Activated naive CD4-positive, alpha-beta T cell treated with anti-CD3 and anti-CD28 coated beads for 36 hours (primary cell): Measurements from ENCODE around the gene ALDH1A3. TPM values are rescaled to one million over a fixed set of nuclear protein-coding genes. Genes with fewer than 3 reads are reported as not detected.

Source experiments
- total RNA-seq, 2 experiments: library from RNA; stranded (reverse); gene quantifications; one replicate each; pipeline ENCODE4 v1.2.3, GENCODE V29; 2021

The ALDH1A3 gene
- total RNA-seq, 2 experiments from 2014 or later: not detected

Other genes starting within 250 kb of the ALDH1A3 start
- under 1 TPM; 0.20 to 0.60 TPM for gene LRRK1, start 39.5 kb downstream of the ALDH1A3 start, total RNA-seq